ENCODE results near the gene SEC14L2. TPM values are rescaled to one million over a fixed set of nuclear protein-coding genes. Genes with fewer than 3 reads are reported as not detected.
A peak's percentile ranks its signal among the peaks of the same experiment; 100 is the strongest.

Gene SEC14L2
- total RNA-seq, 1 experiment from 2014 or later = 8.2 TPM

GRCh38 chr22:30436196-30436595, 39.4 kb downstream of the SEC14L2 start:
- no peak overlapping the region for H3K4me3 Mint-ChIP-seq
- no peak overlapping the region for H4K8ac ChIP-seq (replicated peaks; ENCODE audit: insufficient read length, low read depth, low read length)
- H3K9me3 Mint-ChIP-seq = no peaks in the 10 kb centered on the region; a peak in 1 of 5 replicates
- no peaks in the 10 kb centered on the region for H3K4me1 ChIP-seq (ENCODE audit: insufficient read depth, low read length)
- H2BK5ac ChIP-seq (ENCODE audit: insufficient read length, low read length) = no peak overlapping the region
- DNase-seq = no peak
- no peak overlapping the region for H3K56ac ChIP-seq (ENCODE audit: insufficient read length, low read depth, low read length)
- H4K5ac ChIP-seq (ENCODE audit: insufficient read length, low read depth, low read length) = no peak overlapping the region
- peaks cover 6% of the 10 kb centered on the region for H3K27me3 Mint-ChIP-seq (ENCODE audit: low read depth)
- H3K23me2 ChIP-seq (ENCODE audit: insufficient read length, low read depth, low read length, poor library complexity, severe bottlenecking) = no peaks in the 10 kb centered on the region
- H3K14ac ChIP-seq (ENCODE audit: insufficient read depth, low read length) = no peak overlapping the region
- H3K27ac Mint-ChIP-seq = peak overlapping the region in 1 of 3 experiments; percentile 21; a peak in 1 of 7 replicates
- H2AK5ac ChIP-seq (ENCODE audit: insufficient read length, low read length) = no peak overlapping the region
- no peak for TF ChIP-seq CTCF (conservative IDR thresholded peaks at IDR 0.05)
- H2BK12ac ChIP-seq (ENCODE audit: insufficient read length, low read depth, low read length) = no peak overlapping the region
- H4K91ac ChIP-seq (ENCODE audit: insufficient read length, low read depth, low read length) = no peak overlapping the region
- peaks cover 6 to 12% of the 10 kb centered on the region in 2 experiments; a peak in 3 of 4 replicates for H3K4me1 Mint-ChIP-seq
- H3K4ac ChIP-seq (ENCODE audit: low read depth, low read length) = no peak overlapping the region
- H2AFZ ChIP-seq (ENCODE audit: low read length) = no peak overlapping the region
- no peak overlapping the region for H3K23ac ChIP-seq (ENCODE audit: insufficient read length, low read depth, low read length)
- H3K9me3 ChIP-seq (ENCODE audit: control insufficient read depth, low read depth, low read length) = no peaks in the 10 kb centered on the region
- H2BK15ac ChIP-seq (ENCODE audit: low read depth, low read length) = no peak overlapping the region
- H4K20me1 ChIP-seq (ENCODE audit: control insufficient read depth, insufficient read depth, insufficient read length) = no peaks in the 10 kb centered on the region
- H2BK20ac ChIP-seq (ENCODE audit: low read depth, low read length, poor library complexity, severe bottlenecking) = no peak overlapping the region
- WGBS (ENCODE audit: extremely low coverage, insufficient read length, low lambda C conversion rate) = no CpG with 5 or more reads among the region's 2 CpGs
- H3K27me3 ChIP-seq (ENCODE audit: insufficient read depth, low read length) = no peaks in the 10 kb centered on the region
- H3K9ac ChIP-seq (ENCODE audit: extremely low read depth, insufficient read length, low read length) = no peak overlapping the region
- H3K36me3 Mint-ChIP-seq (ENCODE audit: insufficient read depth in 1 of 3, low read depth in 3 of 3) = peaks cover 0 to 3% (median 0%) of the 10 kb centered on the region in 3 experiments; a peak in 1 of 7 replicates
- no peak overlapping the region for H3T11ph ChIP-seq (ENCODE audit: low read length)
- no peak overlapping the region for H3K18ac ChIP-seq (ENCODE audit: insufficient read length, low read depth, low read length)
- H2BK120ac ChIP-seq (ENCODE audit: low read depth, low read length, poor library complexity, severe bottlenecking) = no peak overlapping the region
- H3K27ac ChIP-seq (ENCODE audit: insufficient read length, low read depth, low read length) = no peak overlapping the region
- no peak overlapping the region for H3K4me2 ChIP-seq (ENCODE audit: insufficient read depth, insufficient read length, low read length)
- no peaks in the 10 kb centered on the region for H3K79me1 ChIP-seq (ENCODE audit: insufficient read depth, low read depth, low read length, poor library complexity, severe bottlenecking)
- H3K79me2 ChIP-seq (ENCODE audit: insufficient read depth, low read length) = no peaks in the 10 kb centered on the region
